GM12878 (cell line): ENCODE results near the gene HAND2. TPM values are rescaled to one million over a fixed set of nuclear protein-coding genes. Genes with fewer than 3 reads are reported as not detected.

Source experiments
- ATAC-seq: fragments of 200-7000 bp; cut with Tn5 transposase; 3 replicates; pipeline ENCODE4 v1.9.1; 2020; ENCODE audit warnings: mild to moderate bottlenecking, moderate library complexity
- BruUV-seq: library from RNA; stranded (reverse); fragments of 400-500 nt; replicated peaks from 2 replicates; lab custom pipeline; 2021; lab: Mats Ljungman, UMichigan
- CTCF ChIA-PET: fragments of 300-600 bp; sonication (Branson Sonifier 250); formaldehyde crosslinking; extraction: SDS; loops from one replicate; lab custom pipeline; 2021; ENCODE audit warnings: inconsistent platforms; lab: Yijun Ruan, JAX
- POLR2A ChIA-PET: fragments of 350-600 bp; formaldehyde crosslinking; extraction: SDS; loops from one replicate; lab custom pipeline; 2021; ENCODE audit warnings: inconsistent platforms; lab: Charles Lee
- RAD21 ChIA-PET: fragments of 300-600 bp; sonication (Branson Sonifier 250); formaldehyde crosslinking; loops from one replicate; lab custom pipeline; 2023; ENCODE audit warnings: antibody characterized with exemption; ENCODE audit not compliant: unreplicated experiment; lab: Charles Lee
- SMC1A ChIA-PET: fragments of 300-600 bp; sonication (Branson Sonifier 250); formaldehyde crosslinking; loops from one replicate; lab custom pipeline; 2023; ENCODE audit not compliant: unreplicated experiment, uncharacterized antibody; lab: Charles Lee
- DNase-seq: peaks from one replicate; pipeline ENCODE4 v3.0.0-alpha.2; 2011; ENCODE audit warnings: low read depth, low spot score
- FAIRE-seq: peaks from 3 replicates; lab custom pipeline; 2011; peaks lifted over from hg19 to GRCh38; lab: Jason Lieb, UNC
- H2AFZ ChIP-seq: 2 replicates; pipeline ENCODE4 v1.6.0; 2011; ENCODE audit warnings: low read depth, low read length, control low read depth; ENCODE audit not compliant: control insufficient read depth
- H3K27ac ChIP-seq: 2 replicates; pipeline ENCODE4 v1.5.1; 2011; ENCODE audit warnings: control low read depth; ENCODE audit not compliant: control insufficient read depth, insufficient read depth
- H3K27me3 ChIP-seq, 2 experiments: replicated peaks in 1 of 2; 2 replicates each; pipeline versions ENCODE4 v1.6.0 to v1.6.1; 2011; ENCODE audit warnings: low read length in 1 of 2; ENCODE audit not compliant: control insufficient read depth in 2 of 2, insufficient read depth in 2 of 2
- H3K36me3 ChIP-seq, 2 experiments: 2 replicates each; pipeline ENCODE4 v1.5.1; 2011; ENCODE audit warnings: low read length in 1 of 2; ENCODE audit not compliant: control insufficient read depth in 2 of 2, insufficient read depth in 2 of 2
- H3K4me1 ChIP-seq: 2 replicates; pipeline ENCODE4 v1.6.1; 2011; ENCODE audit warnings: mild to moderate bottlenecking, low read length, moderate library complexity, mixed read lengths; ENCODE audit not compliant: control insufficient read depth, insufficient read depth
- H3K4me2 ChIP-seq: 2 replicates; pipeline ENCODE4 v1.6.0; 2011; ENCODE audit warnings: control low read depth; ENCODE audit not compliant: control insufficient read depth, insufficient read depth
- H3K4me3 ChIP-seq: fragments of 200-600 bp; sonication (generic); 2 replicates; pipeline ENCODE4 v1.5.1; 2016
- H3K79me2 ChIP-seq: 2 replicates; pipeline ENCODE4 v1.6.0; 2011; ENCODE audit warnings: low read length; ENCODE audit not compliant: control insufficient read depth, insufficient read depth
- H3K9ac ChIP-seq: 2 replicates; pipeline ENCODE4 v1.8.0; 2011; ENCODE audit warnings: low read length, control low read depth, mixed read lengths; ENCODE audit not compliant: control insufficient read depth, insufficient read depth
- H3K9me3 ChIP-seq: replicated peaks from 3 replicates; pipeline ENCODE4 v1.5.1; 2011; ENCODE audit warnings: mild to moderate bottlenecking, low read length; ENCODE audit not compliant: control insufficient read depth, insufficient read depth
- H4K20me1 ChIP-seq: 2 replicates; pipeline ENCODE4 v1.6.0; 2011; ENCODE audit not compliant: control insufficient read depth, insufficient read depth
- CBX3 ChIP-seq: fragments of 200-600 bp; sonication (generic); IDR thresholded peaks from 2 replicates; pipeline ENCODE4 v1.6.1; 2016; ENCODE audit warnings: low read depth, borderline replicate concordance
- EGR1 ChIP-seq, 2 experiments: IDR thresholded peaks; 1 replicate in 1 of 2; 2 replicates in 1 of 2; pipeline ENCODE4 v1.6.1; 2011 to 2012; ENCODE audit warnings: low read depth in 2 of 2, low read length in 2 of 2, borderline replicate concordance in 1 of 2, mild to moderate bottlenecking in 1 of 2, moderate library complexity in 1 of 2
- ESRRA ChIP-seq: IDR thresholded peaks from 2 replicates; pipeline ENCODE4 v1.6.1; 2012; ENCODE audit warnings: mild to moderate bottlenecking, low read length, improper control_type of control experiment
- FOS ChIP-seq: IDR thresholded peaks from 3 replicates; pipeline ENCODE4 v1.6.1; 2011; ENCODE audit warnings: borderline replicate concordance; ENCODE audit not compliant: insufficient read length; ENCODE audit errors: extremely low read depth
- KLF5 ChIP-seq: fragments of 450-650 bp; IDR thresholded peaks from 2 replicates; pipeline ENCODE4 v1.6.1; 2014; ENCODE audit warnings: mild to moderate bottlenecking; ENCODE audit not compliant: partially characterized antibody
- RCOR1 ChIP-seq: conservative IDR thresholded peaks from 2 replicates; pipeline ENCODE4 v1.6.1; 2012; ENCODE audit warnings: low read depth, low read length, improper control_type of control experiment
- SREBF1 ChIP-seq: IDR thresholded peaks from 2 replicates; pipeline ENCODE4 v1.6.1; 2012; ENCODE audit warnings: mild to moderate bottlenecking, low read length
- SUPT20H ChIP-seq: IDR thresholded peaks from 2 replicates; pipeline ENCODE4 v1.6.1; 2011; ENCODE audit warnings: low read depth, mild to moderate bottlenecking, low read length, moderate library complexity, borderline replicate concordance; ENCODE audit not compliant: control insufficient read depth
- TBL1XR1 ChIP-seq: IDR thresholded peaks from 2 replicates; pipeline ENCODE4 v1.6.1; 2012; ENCODE audit warnings: low read depth, low read length, improper control_type of control experiment
- WGBS: methylation state at CpG from one replicate; pipeline ENCODE4 v1.1.6; 2016; ENCODE audit warnings: low lambda C conversion rate; ENCODE audit not compliant: insufficient replicate concordance, insufficient coverage; ENCODE audit errors: missing lambda C conversion rate; 5-methylcytosine and 5-hydroxymethylcytosine counted together
- in situ Hi-C: fragments of 300-500 bp; cut with MboI; formaldehyde crosslinking; loops from 9 replicates; pipeline ENCODE4 v1.14.3; 2018; ENCODE audit warnings: mixed read lengths
- intact Hi-C: fragments of 100-400 bp; cut with micrococcal nuclease; formaldehyde crosslinking; loops from one replicate; pipeline ENCODE4 v1.14.2; 2022; ENCODE audit not compliant: unreplicated experiment
- polyA plus RNA-seq, 11 experiments: library from polyadenylated mRNA; depleted of rRNA in 4 of 11; unstranded in 6 of 11; stranded (reverse) in 5 of 11; fragments of >200 nt; fragmentation: Nextera tagmentation in 4 of 11; fragmentation: Illumina TruSeq in 1 of 11; extraction: Ambion mirVana in 4 of 11; extraction: Trizol in 1 of 11; gene quantifications; 1 replicate in 1 of 11; 2 replicates in 10 of 11; pipeline versions ENCODE4 v1.2.1 to v1.2.3, GENCODE V29; 2011 to 2016; ENCODE audit warnings: inconsistent platforms in 2 of 11, missing spikeins in 2 of 11, low read depth in 1 of 11
- total RNA-seq, 4 experiments: library from RNA; depleted of rRNA in 3 of 4; stranded (reverse); fragments of >200 nt in 3 of 4; fragmentation: Illumina TruSeq in 1 of 4; extraction: Trizol in 1 of 4; gene quantifications; 2 replicates each; pipeline versions ENCODE4 v1.2.1 to v1.2.3, GENCODE V29; 2013 to 2021
- TF ChIP-seq, protein P1 (sequence below): IDR thresholded peaks from 2 replicates; pipeline ENCODE4 v1.6.1; 2011; ENCODE audit warnings: low read depth, mild to moderate bottlenecking, low read length, moderate library complexity, borderline replicate concordance; ENCODE audit errors: extremely low read depth

The HAND2 gene
- total and polyA plus RNA-seq, 10 of the 15 experiments (the other 5 are each of a cell fraction or from before 2014, with no cell fraction given) = 0.09 TPM; not detected in 9

DNA sequence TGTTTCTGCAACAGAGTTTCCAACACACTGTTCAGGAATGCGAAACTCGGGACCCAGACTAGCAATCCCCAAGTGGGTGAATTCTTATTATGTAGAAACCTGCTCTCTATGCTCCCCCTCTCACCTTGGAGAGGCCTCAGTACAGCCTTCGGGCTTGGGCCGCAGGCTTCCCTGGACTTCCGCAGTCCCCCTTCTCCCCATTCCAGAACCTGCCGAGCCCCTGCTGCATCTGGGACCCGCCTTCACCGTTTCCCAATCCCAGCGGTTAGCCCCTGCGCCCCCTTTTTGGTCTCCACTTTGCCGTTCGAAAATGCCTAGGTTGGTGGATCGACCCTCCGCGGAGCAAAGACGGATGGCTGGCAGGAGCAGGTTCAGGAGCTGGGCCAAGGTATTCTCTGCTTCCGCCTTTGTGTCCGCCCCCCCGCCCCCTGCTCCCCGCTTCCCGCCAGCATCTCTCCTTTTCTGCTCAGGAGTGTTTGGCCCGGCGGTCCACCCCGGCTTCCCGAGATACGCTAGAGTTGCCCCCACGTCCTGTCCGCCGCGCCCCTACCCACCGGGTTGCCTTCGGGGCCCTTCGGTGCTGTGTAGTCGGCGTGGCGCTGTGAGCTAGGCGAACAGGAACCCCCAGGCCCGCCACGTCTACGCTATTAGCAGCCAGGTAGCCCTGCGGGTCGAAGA lies 11.5 kb downstream of the HAND2 start:
- no peaks in the 10 kb centered on the region for H4K20me1 ChIP-seq
- H3K27me3 ChIP-seq = peaks cover 8 to 33% of the 10 kb centered on the region in 2 experiments
- BruUV-seq = no TSS peak
- POLR2A ChIA-PET = no interaction called here
- WGBS = 54% methylated on average over 31 of the region's 42 CpGs
- intact Hi-C loops (no loop called here), in situ Hi-C loops (loop anchor here (25.0 kb wide), 1 partner anchor 794 kb away; no protein-coding TSS in a partner anchor)
- no peak overlapping the region for H3K4me3 ChIP-seq
- H3K27ac ChIP-seq = no peak overlapping the region
- H3K4me2 ChIP-seq = no peak overlapping the region
- RAD21 ChIA-PET = no interaction called here
- H2AFZ ChIP-seq = no peak overlapping the region
- H3K9ac ChIP-seq = no peak overlapping the region
- ATAC-seq = no peak
- no peak for TF ChIP-seq EGR1 (IDR thresholded peaks at IDR 0.05; ENCODE audit: borderline replicate concordance in 1 of 2, low read depth in 2 of 2, low read length in 2 of 2)
- TF ChIP-seq KLF5 = no peak
- TF ChIP-seq CBX3 = no peak
- no peak for TF ChIP-seq ESRRA
- TF ChIP-seq TBL1XR1 = no peak
- TF ChIP-seq FOS = no peak
- TF ChIP-seq SUPT20H = no peak
- no peak for TF ChIP-seq SREBF1
- TF ChIP-seq RCOR1 = no peak
- TF ChIP-seq, protein P1, sequence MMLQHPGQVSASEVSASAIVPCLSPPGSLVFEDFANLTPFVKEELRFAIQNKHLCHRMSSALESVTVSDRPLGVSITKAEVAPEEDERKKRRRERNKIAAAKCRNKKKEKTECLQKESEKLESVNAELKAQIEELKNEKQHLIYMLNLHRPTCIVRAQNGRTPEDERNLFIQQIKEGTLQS = no peak
- H3K4me1 ChIP-seq = no peaks in the 10 kb centered on the region
- DNase-seq = no peak
- CTCF ChIA-PET = no interaction called here
- H3K36me3 ChIP-seq = no peaks in the 10 kb centered on the region
- SMC1A ChIA-PET = no interaction called here
- no peaks in the 10 kb centered on the region; the same call in 2 of the 3 replicates for H3K9me3 ChIP-seq
- no peaks in the 10 kb centered on the region for H3K79me2 ChIP-seq
- no peak for FAIRE-seq
